Epithelial cell of prostate (primary cell): Measurements from ENCODE around the gene ADCK2.
"Not testable (repeated sequence)": the region's sequence is repeated elsewhere in the genome, so short reads cannot be mapped to it uniquely, and the experiment has no call there.

Experiments
- DNase-seq: peaks from one replicate; pipeline ENCODE4 v3.0.0-alpha.2; 2011; ENCODE audit warnings: low read depth, low spot score
- H3K27ac ChIP-seq: fragments of 450-650 bp; 2 replicates; pipeline ENCODE4 v1.5.1; 2017; ENCODE audit warnings: mild to moderate bottlenecking

ADCK2 gene

DNA sequence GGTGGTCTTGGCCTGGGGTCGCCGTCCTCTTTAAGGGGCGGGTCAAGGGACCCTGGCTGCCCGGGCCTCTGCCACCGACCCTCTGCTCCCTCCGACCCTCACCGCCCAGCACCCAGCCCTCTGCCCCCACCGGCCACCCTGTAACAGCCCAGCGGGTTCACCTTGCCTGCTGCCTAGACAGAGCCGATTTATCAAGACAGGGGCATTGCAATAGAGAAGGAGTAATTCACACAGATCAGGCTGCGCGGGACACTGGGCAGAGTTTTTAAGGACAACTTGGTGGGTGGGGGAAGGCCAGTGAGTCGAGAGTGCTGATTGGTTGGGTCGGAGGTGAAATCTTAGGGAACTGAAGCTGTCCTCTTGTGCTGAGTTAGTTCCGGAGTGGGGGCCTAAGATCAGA is 779 bp upstream of the ADCK2 start:
- no peak overlapping the region for H3K27ac ChIP-seq
- DNase-seq: no peak

DNA sequence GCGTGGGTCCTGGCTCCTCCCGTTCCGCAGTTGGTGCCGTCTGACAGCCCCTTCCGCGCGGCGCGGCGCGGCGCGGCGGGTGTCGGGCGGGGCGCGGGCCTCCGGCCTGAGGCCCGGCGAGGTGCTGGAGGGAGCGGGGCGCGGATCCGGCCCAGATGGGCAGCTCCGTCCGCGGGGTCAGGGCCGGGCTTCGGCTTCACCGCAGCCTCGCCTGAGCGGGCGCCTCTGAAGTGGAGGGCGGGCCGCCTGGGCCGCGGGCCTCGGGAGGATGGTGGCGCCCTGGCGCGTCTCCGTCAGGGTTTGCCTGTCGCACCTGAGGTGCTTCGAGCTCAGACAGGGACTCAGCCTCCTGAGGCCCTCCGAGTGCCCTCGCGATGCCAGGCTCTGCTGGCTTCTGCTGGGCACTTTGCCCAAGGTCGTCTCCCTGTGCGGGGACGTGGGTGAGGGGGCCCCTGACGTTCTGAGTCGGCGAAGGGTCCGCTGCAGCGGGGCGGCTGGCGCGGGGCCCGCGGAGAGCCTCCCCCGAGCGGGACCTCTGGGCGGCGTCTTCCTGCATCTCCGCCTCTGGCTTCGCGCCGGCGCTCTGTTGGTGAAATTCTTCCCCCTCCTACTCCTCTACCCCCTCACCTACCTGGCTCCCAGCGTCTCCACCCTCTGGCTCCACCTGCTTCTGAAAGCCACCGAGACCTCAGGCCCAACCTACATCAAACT is 473 bp downstream of the ADCK2 start:
- H3K27ac ChIP-seq: peak overlapping the region; percentile 60
- DNase-seq: no peak

GRCh38 chr7:140673774-140674155 is 1.0 kb downstream of the ADCK2 start:
- H3K27ac ChIP-seq: peak overlapping the region; percentile 60

DNA sequence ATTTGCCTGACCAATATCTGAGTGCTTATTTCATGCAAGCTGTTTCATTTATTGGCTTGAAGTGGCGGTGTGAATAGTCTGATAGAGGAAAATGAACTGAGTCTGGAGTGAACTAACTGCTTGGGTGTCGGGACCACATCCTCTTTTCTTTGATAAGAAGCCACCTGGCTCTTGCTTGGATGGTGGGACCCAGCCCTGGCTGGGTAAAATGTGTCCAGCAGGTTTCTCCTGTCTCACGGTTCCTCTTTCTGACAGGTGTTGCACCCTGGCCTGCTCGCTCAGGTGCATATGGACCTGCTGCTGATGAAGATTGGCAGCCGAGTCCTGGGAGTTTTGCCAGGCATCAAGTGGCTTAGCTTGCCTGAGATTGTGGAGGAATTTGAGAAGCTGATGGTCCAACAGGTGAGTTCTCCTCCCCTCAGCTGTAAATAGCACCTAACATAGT is 1.6 kb downstream of the ADCK2 start:
- H3K27ac ChIP-seq: peak overlapping the region; percentile 60
- DNase-seq: no peak

More at GRCh38 chr7:140673774-140674155, 1.0 kb downstream of the ADCK2 start:
- DNase-seq: no peak

- peak overlapping the region; percentile 60 for H3K27ac ChIP-seq
- no peak for DNase-seq
Measured at GRCh38 chr7:140674899-140675701, 2.4 kb downstream of the ADCK2 start.

DNA sequence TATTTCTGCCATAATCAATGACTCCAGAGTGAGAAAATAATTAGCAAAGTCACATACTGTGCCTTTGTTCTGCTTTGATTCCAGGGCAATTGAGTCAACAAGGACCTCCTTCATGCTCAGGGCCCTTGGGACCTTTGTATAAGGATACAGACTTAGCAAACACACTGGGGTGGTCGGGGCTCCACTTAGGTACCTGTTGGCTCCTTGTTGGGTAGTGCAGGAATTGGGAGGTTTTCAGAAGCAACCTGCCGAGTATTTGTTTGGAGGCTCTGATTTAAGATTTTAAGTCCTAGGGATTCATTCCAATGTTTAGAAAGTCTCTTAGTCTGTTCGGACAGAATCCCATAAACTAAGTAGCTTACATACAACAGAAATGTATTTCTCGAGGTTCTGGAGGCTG is 3.0 kb downstream of the ADCK2 start:
- peak overlapping the region; percentile 60 for H3K27ac ChIP-seq
- no peak for DNase-seq

GRCh38 chr7:140676306-140676705 is 3.6 kb downstream of the ADCK2 start:
- H3K27ac ChIP-seq: no peak overlapping the region
- no peak for DNase-seq

- not testable (repeated sequence) for H3K27ac ChIP-seq
Measured at GRCh38 chr7:140676956-140677355, 4.2 kb downstream of the ADCK2 start.

DNA sequence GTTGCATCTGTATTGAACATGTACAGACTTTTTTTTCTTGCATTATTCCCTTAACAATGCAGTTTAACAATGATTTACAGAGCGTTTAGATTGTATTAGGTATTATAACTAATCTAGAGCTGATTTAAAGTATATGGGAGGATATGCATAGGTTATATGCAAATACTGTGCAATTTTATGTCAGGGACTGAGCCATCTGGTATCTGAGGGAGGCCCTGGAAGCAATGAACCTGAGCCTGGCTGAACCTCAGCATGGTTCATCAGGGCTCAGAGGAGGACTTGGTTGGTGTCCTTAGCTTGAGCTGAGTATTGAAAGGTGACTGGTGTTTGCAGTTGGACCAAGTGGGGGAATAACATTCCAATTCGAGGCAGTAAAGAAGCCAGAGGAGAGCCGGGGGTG is 4.8 kb downstream of the ADCK2 start:
- no peak overlapping the region for H3K27ac ChIP-seq
- no peak for DNase-seq

More at GRCh38 chr7:140676956-140677355, 4.2 kb downstream of the ADCK2 start:
- DNase-seq: not testable (repeated sequence)

- no peak for DNase-seq
- H3K27ac ChIP-seq: no peak overlapping the region
Measured at GRCh38 chr7:140678081-140678815, 5.5 kb downstream of the ADCK2 start.

GRCh38 chr7:140678816-140679130 is 6.0 kb downstream of the ADCK2 start:
- no peak for DNase-seq
- H3K27ac ChIP-seq: no peak overlapping the region

- no peak for DNase-seq
Measured at GRCh38 chr7:140679186-140679585, 6.4 kb downstream of the ADCK2 start.

GRCh38 chr7:140680886-140681285 is 8.1 kb downstream of the ADCK2 start:
- no peak overlapping the region for H3K27ac ChIP-seq
- DNase-seq: no peak

More at GRCh38 chr7:140679186-140679585, 6.4 kb downstream of the ADCK2 start:
- H3K27ac ChIP-seq: no peak overlapping the region

DNA sequence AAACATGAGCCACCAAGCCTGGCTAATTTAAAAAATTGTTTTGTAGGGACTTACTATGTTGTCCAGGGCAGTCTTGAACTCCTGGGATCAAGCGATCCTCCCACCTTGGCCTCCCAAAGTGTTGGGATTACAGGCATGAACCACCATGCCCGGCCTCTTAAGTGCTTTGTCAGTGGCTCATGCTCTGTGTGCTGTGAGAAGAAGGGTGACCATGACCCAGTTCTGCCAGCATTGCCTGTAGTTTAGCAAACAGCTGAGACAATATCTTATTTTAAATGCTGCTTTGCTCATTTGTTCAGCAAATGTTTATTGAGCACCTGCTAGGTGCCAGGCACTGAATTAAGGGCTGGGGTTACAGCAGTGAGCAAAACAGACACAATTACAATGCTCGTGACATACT is 9.0 kb downstream of the ADCK2 start:
- H3K27ac ChIP-seq: no peak overlapping the region
- DNase-seq: no peak

DNA sequence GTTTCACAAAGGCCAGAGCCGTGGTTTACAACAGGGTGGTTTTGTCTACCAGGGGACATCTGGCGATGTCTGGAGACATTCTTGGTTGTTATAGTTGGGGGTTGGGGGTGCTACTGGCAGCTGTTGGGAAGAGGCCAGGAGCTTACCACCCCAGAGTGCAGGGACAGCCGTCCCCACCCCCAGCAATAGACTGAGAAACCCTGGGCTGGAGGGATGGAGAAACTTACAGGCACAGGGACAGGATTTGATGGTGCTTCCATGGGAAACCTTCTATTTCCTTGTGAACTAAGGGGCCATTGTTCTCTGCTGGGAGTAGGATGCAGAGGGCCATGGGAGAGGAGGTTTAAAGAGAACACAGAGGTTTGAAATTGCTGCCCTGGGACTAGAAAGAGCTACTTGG is 10.9 kb downstream of the ADCK2 start:
- H3K27ac ChIP-seq: no peak overlapping the region
- no peak for DNase-seq

DNA sequence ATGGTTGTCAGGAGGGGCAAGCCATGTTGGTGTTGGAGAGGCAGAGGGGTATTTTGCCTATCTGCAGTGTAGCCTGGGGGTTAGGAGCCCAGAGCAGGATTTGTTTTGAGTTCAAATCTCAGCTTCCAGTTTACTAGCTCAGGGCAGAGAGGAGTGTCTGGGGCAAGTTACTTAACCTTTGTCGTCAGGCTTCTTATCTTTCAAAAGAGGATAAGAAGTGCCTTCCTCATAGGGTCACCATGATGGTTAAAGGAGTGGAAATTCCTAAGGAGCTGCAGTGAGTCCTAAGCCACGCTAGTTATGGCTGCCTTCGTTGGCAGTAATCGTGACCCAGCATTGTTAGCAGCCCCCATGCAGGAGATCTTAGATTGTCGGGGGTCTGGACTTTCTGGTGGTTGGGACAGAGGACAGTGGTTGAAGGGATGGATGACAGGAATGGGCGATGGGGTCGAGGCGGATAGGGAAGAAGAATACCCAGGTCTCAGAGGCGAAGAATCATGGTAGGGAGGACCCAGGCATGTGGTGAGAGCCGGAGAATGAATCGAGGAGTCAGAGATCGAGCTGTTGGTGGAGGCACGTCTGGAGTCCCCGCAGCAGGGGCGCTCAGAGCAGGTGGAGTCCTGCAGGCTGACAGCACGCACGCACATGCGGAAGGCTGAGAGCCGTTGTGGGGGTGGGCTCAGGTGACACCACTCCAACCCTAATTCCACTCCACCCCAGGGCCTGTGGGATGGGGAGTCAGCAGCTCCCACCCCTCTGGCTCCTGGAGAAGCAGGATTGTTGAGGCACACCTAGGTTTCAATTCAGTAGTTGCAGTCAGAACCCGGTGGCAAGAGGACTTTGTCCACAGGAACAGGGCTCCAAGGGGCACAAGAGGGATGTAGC is 11.6 kb downstream of the ADCK2 start:
- no peak for DNase-seq
- no peak overlapping the region for H3K27ac ChIP-seq

GRCh38 chr7:140685407-140686087 is 12.8 kb downstream of the ADCK2 start:
- DNase-seq: no peak
- no peak overlapping the region for H3K27ac ChIP-seq

GRCh38 chr7:140686921-140687320 is 14.2 kb downstream of the ADCK2 start:
- no peak for DNase-seq
- no peak overlapping the region for H3K27ac ChIP-seq

DNA sequence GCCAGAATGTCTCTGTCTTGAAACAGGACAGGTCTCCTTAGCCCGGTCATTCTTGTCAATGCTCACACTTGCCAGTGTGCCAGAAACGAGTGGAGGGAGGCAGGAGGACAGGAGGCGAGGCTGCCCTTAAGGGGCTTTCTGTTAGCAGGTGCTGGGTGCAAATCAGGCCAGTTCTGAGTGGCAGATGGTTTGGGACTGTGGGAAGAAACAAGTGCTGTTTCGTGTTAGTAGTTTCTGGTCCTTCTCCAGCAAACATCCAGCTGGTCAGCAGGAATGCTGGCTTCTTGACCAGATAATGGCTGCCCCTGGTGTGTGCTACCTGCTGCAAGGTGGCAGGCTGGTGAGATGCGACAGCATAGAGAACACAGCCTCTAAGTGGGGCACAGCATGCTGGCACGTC is 15.6 kb downstream of the ADCK2 start:
- no peak overlapping the region for H3K27ac ChIP-seq
- DNase-seq: no peak
